Activated T-helper 1 cell treated with anti-CD3 and anti-CD28 coated beads, Interleukin-2, amount 50 U/mL, for 16 hours (primary cell): Measurements from ENCODE around the gene GRM5.

Experiments used
- DNase-seq, 2 donors: peaks; one replicate each; pipeline ENCODE4 v3.0.0-alpha.2; 2020; ENCODE audit warnings: low read depth in 1 of 2, low spot score in 1 of 2

The GRM5 gene

GRCh38 chr11:88454881-88455280 lies 610.9 kb downstream of the GRM5 start:
- DNase-seq = no peak
